Measurements from ENCODE around the gene PSMD5.

The PSMD5 gene

GRCh38 chr9:120854596-120855327 is 12.0 kb upstream of the PSMD5 start:
- DNase-seq: no peak

- no peak for DNase-seq
These were observed 10.5 kb upstream of the PSMD5 start for GRCh38 chr9:120853198-120853597.

- no peak for DNase-seq
These were observed 9.7 kb upstream of the PSMD5 start for GRCh38 chr9:120852240-120853010.

GRCh38 chr9:120851449-120851848 is 8.7 kb upstream of the PSMD5 start:
- no peak for DNase-seq

GRCh38 chr9:120850315-120850714 is 7.6 kb upstream of the PSMD5 start:
- no peak for DNase-seq

GRCh38 chr9:120846906-120847305 is 4.2 kb upstream of the PSMD5 start:
- DNase-seq: no peak

- DNase-seq: no peak
These were observed 3.6 kb upstream of the PSMD5 start for GRCh38 chr9:120846251-120846889.

GRCh38 chr9:120845255-120845654 is 2.5 kb upstream of the PSMD5 start:
- no peak for DNase-seq

- peak; percentile 53 for DNase-seq
These were observed 615 bp downstream of the PSMD5 start for GRCh38 chr9:120841930-120842684.

GRCh38 chr9:120839146-120839545 is 3.6 kb downstream of the PSMD5 start:
- DNase-seq: no peak

- DNase-seq: peak; percentile 79
These were observed 4.8 kb downstream of the PSMD5 start for GRCh38 chr9:120837921-120838320.

GRCh38 chr9:120833325-120833724 is 9.4 kb downstream of the PSMD5 start:
- no peak for DNase-seq

GRCh38 chr9:120832807-120833206 is 9.9 kb downstream of the PSMD5 start:
- no peak for DNase-seq

- no peak for DNase-seq
These were observed 11.9 kb downstream of the PSMD5 start for GRCh38 chr9:120830865-120831264.

- DNase-seq: no peak
These were observed 12.6 kb downstream of the PSMD5 start for GRCh38 chr9:120830151-120830550.

GRCh38 chr9:120829650-120830049 is 13.1 kb downstream of the PSMD5 start:
- DNase-seq: no peak

GRCh38 chr9:120820095-120820494 is 22.6 kb downstream of the PSMD5 start:
- DNase-seq: no peak

GRCh38 chr9:120818595-120818994 is 24.1 kb downstream of the PSMD5 start:
- no peak for DNase-seq

GRCh38 chr9:120815075-120815474 is 27.6 kb downstream of the PSMD5 start:
- DNase-seq: no peak

GRCh38 chr9:120808931-120809330 is 33.8 kb downstream of the PSMD5 start:
- no peak for DNase-seq

- no peak for DNase-seq
These were observed 34.9 kb downstream of the PSMD5 start for GRCh38 chr9:120807607-120808379.

GRCh38 chr9:120804784-120805363 is 37.8 kb downstream of the PSMD5 start:
- peak; percentile 49 for DNase-seq

All from hematopoietic multipotent progenitor cell treated with erythropoietin and hydrocortisone succinate and interleukin-3 and kit ligand, for 6 days (in vitro differentiated cells).